HL-60/S4 (cell line): Measurements from ENCODE around the gene VWA8.
"Not testable (repeated sequence)": the region's sequence is repeated elsewhere in the genome, so short reads cannot be mapped to it uniquely, and the experiment has no call there.

Experiments
- in situ Hi-C: fragments of 300-500 bp; cut with MboI; formaldehyde crosslinking; loops from 2 replicates; pipeline ENCODE4 v1.14.3; 2022; ENCODE audit warnings: low sequenced_read_pairs

VWA8 gene

GRCh38 chr13:41751734-41752445 is 209.0 kb downstream of the VWA8 start:
- in situ Hi-C loops, result no loop called here

GRCh38 chr13:41751277-41751676 is 209.6 kb downstream of the VWA8 start:
- in situ Hi-C loops, result no loop called here

- in situ Hi-C loops, result no loop called here
These were observed 214.7 kb downstream of the VWA8 start for GRCh38 chr13:41746259-41746658.

- in situ Hi-C loops, result not testable (repeated sequence)
These were observed 215.4 kb downstream of the VWA8 start for GRCh38 chr13:41745496-41745895.

- in situ Hi-C loops, result no loop called here
These were observed 217.9 kb downstream of the VWA8 start for GRCh38 chr13:41742917-41743552.

GRCh38 chr13:41740479-41740878 is 220.4 kb downstream of the VWA8 start:
- in situ Hi-C loops, result no loop called here

GRCh38 chr13:41722684-41723535 is 238.0 kb downstream of the VWA8 start:
- in situ Hi-C loops, result no loop called here

- in situ Hi-C loops, result no loop called here
These were observed 239.9 kb downstream of the VWA8 start for GRCh38 chr13:41720839-41721561.

- in situ Hi-C loops, result no loop called here
These were observed 244.7 kb downstream of the VWA8 start for GRCh38 chr13:41716236-41716635.

GRCh38 chr13:41713405-41713804 is 247.5 kb downstream of the VWA8 start:
- in situ Hi-C loops, result no loop called here

GRCh38 chr13:41710771-41711170 is 250.1 kb downstream of the VWA8 start:
- in situ Hi-C loops, result no loop called here

GRCh38 chr13:41709511-41709910 is 251.4 kb downstream of the VWA8 start:
- in situ Hi-C loops, result no loop called here

- in situ Hi-C loops, result no loop called here
These were observed 252.2 kb downstream of the VWA8 start for GRCh38 chr13:41708713-41709112.

- in situ Hi-C loops, result no loop called here
These were observed 253.6 kb downstream of the VWA8 start for GRCh38 chr13:41707194-41707821.

GRCh38 chr13:41706152-41706551 is 254.8 kb downstream of the VWA8 start:
- in situ Hi-C loops, result no loop called here

GRCh38 chr13:41702540-41702939 is 258.4 kb downstream of the VWA8 start:
- in situ Hi-C loops, result no loop called here

GRCh38 chr13:41701676-41702075 is 259.2 kb downstream of the VWA8 start:
- in situ Hi-C loops, result no loop called here

- in situ Hi-C loops, result no loop called here
These were observed 260.1 kb downstream of the VWA8 start for GRCh38 chr13:41700790-41701310.

- in situ Hi-C loops, result no loop called here
These were observed 261.1 kb downstream of the VWA8 start for GRCh38 chr13:41699759-41700158.

- in situ Hi-C loops, result no loop called here
These were observed 263.3 kb downstream of the VWA8 start for GRCh38 chr13:41697578-41697977.
